SJCRH30 (cell line): ENCODE results near the gene ITM2C. TPM values are rescaled to one million over a fixed set of nuclear protein-coding genes. Genes with fewer than 3 reads are reported as not detected.

ENCODE experiments used
- DNase-seq, 2 experiments: peaks; one replicate each; pipeline ENCODE4 v3.0.0-alpha.2; 2015 to 2020
- H3K27ac ChIP-seq: fragments of 250-450 bp; sonication (Bioruptor Pico); 2 replicates; pipeline ENCODE4 v1.5.1; 2020; ENCODE audit warnings: mild to moderate bottlenecking, moderate library complexity
- H3K27me3 ChIP-seq: fragments of 250-450 bp; sonication (Bioruptor Pico); 2 replicates; pipeline ENCODE4 v1.5.1; 2020; ENCODE audit warnings: mild to moderate bottlenecking, moderate library complexity
- H3K36me3 ChIP-seq: fragments of 250-450 bp; sonication (Bioruptor Pico); 2 replicates; pipeline ENCODE4 v1.5.1; 2020; ENCODE audit warnings: mild to moderate bottlenecking, moderate library complexity
- H3K4me1 ChIP-seq: fragments of 250-450 bp; sonication (Bioruptor Pico); 2 replicates; pipeline ENCODE4 v1.5.1; 2020; ENCODE audit warnings: mild to moderate bottlenecking, moderate library complexity
- H3K4me3 ChIP-seq: fragments of 250-450 bp; sonication (Bioruptor Pico); 2 replicates; pipeline ENCODE4 v1.5.1; 2020; ENCODE audit warnings: mild to moderate bottlenecking, moderate library complexity
- H3K9me3 ChIP-seq: fragments of 250-450 bp; sonication (Bioruptor Pico); replicated peaks from 2 replicates; pipeline ENCODE4 v1.5.1; 2020; ENCODE audit warnings: mild to moderate bottlenecking, moderate library complexity
- total RNA-seq: library from RNA; depleted of rRNA; stranded (reverse); fragments of >200 nt; shearing (Covaris generic); gene quantifications from 2 replicates; pipeline ENCODE4 v1.2.3, GENCODE V29; 2014

The ITM2C gene
- total RNA-seq, 1 experiment from 2014 or later = 20.9 TPM

GRCh38 chr2:230873661-230874401 lies 9.1 kb downstream of the ITM2C start:
- H3K27me3 ChIP-seq = peaks cover 17% of the 10 kb centered on the region
- H3K4me1 ChIP-seq = peaks cover 29% of the 10 kb centered on the region
- no peaks in the 10 kb centered on the region for H3K9me3 ChIP-seq
- H3K4me3 ChIP-seq = no peak overlapping the region
- no peaks in the 10 kb centered on the region for H3K36me3 ChIP-seq
- H3K27ac ChIP-seq = no peak overlapping the region
- no peak for DNase-seq

GRCh38 chr2:230874456-230874855 lies 9.7 kb downstream of the ITM2C start:
- no peak overlapping the region for H3K27ac ChIP-seq
- peaks cover 27% of the 10 kb centered on the region for H3K4me1 ChIP-seq
- H3K27me3 ChIP-seq = peaks cover 11% of the 10 kb centered on the region; the same call in 1 of the 2 replicates
- H3K36me3 ChIP-seq = no peaks in the 10 kb centered on the region
- H3K9me3 ChIP-seq = no peaks in the 10 kb centered on the region
- H3K4me3 ChIP-seq = no peak overlapping the region
- DNase-seq = no peak

- peaks cover 23% of the 10 kb centered on the region for H3K4me1 ChIP-seq
- DNase-seq = no peak
- no peak overlapping the region for H3K4me3 ChIP-seq
- no peak overlapping the region for H3K27ac ChIP-seq
- H3K27me3 ChIP-seq = peaks cover 10% of the 10 kb centered on the region; the same call in 1 of the 2 replicates
- no peaks in the 10 kb centered on the region for H3K9me3 ChIP-seq
- no peaks in the 10 kb centered on the region for H3K36me3 ChIP-seq
Measured at GRCh38 chr2:230874876-230875275, 10.1 kb downstream of the ITM2C start.

GRCh38 chr2:230875347-230876315 lies 10.9 kb downstream of the ITM2C start:
- Histone ChIP-seq H3K27me3 (peaks cover 10% of the 10 kb centered on the region; the same call in 1 of the 2 replicates), H3K36me3 (no peaks in the 10 kb centered on the region), H3K4me3 (no peak overlapping the region), H3K4me1 (peaks cover 15% of the 10 kb centered on the region), H3K27ac (no peak overlapping the region), H3K9me3 (no peaks in the 10 kb centered on the region)
- DNase-seq = no peak

GRCh38 chr2:230877116-230877758 lies 12.5 kb downstream of the ITM2C start:
- DNase-seq = no peak
- Histone ChIP-seq H3K9me3 (no peaks in the 10 kb centered on the region), H3K4me3 (no peak overlapping the region), H3K4me1 (peaks cover 3% of the 10 kb centered on the region; the same call in 1 of the 2 replicates), H3K27ac (no peak overlapping the region), H3K27me3 (peaks cover 7% of the 10 kb centered on the region; the same call in 1 of the 2 replicates), H3K36me3 (no peaks in the 10 kb centered on the region)

- H3K4me1 ChIP-seq = peaks cover 3% of the 10 kb centered on the region; the same call in 1 of the 2 replicates
- no peak overlapping the region for H3K4me3 ChIP-seq
- no peak for DNase-seq
- H3K36me3 ChIP-seq = no peaks in the 10 kb centered on the region
- no peak overlapping the region for H3K27ac ChIP-seq
- no peaks in the 10 kb centered on the region; the same call in 1 of the 2 replicates for H3K27me3 ChIP-seq
- no peaks in the 10 kb centered on the region for H3K9me3 ChIP-seq
Measured at GRCh38 chr2:230877759-230878598, 13.2 kb downstream of the ITM2C start.

- H3K27me3 ChIP-seq = no peaks in the 10 kb centered on the region
- H3K36me3 ChIP-seq = no peaks in the 10 kb centered on the region
- H3K27ac ChIP-seq = no peak overlapping the region
- peaks cover 3% of the 10 kb centered on the region; the same call in 1 of the 2 replicates for H3K4me1 ChIP-seq
- no peak for DNase-seq
- H3K9me3 ChIP-seq = no peaks in the 10 kb centered on the region
- no peak overlapping the region for H3K4me3 ChIP-seq
Measured at GRCh38 chr2:230878599-230879188, 14.0 kb downstream of the ITM2C start.

- no peaks in the 10 kb centered on the region for H3K36me3 ChIP-seq
- no peak for DNase-seq
- no peaks in the 10 kb centered on the region for H3K27me3 ChIP-seq
- H3K4me3 ChIP-seq = no peak overlapping the region
- H3K9me3 ChIP-seq = no peaks in the 10 kb centered on the region
- H3K4me1 ChIP-seq = peaks cover 3% of the 10 kb centered on the region; the same call in 1 of the 2 replicates
- no peak overlapping the region for H3K27ac ChIP-seq
Measured at GRCh38 chr2:230879271-230879882, 14.6 kb downstream of the ITM2C start.

GRCh38 chr2:230879891-230880290 lies 15.1 kb downstream of the ITM2C start:
- Histone ChIP-seq H3K4me3 (no peak overlapping the region), H3K36me3 (no peaks in the 10 kb centered on the region), H3K9me3 (no peaks in the 10 kb centered on the region), H3K27me3 (no peaks in the 10 kb centered on the region), H3K27ac (no peak overlapping the region), H3K4me1 (peaks cover 3% of the 10 kb centered on the region; the same call in 1 of the 2 replicates)
- no peak for DNase-seq

GRCh38 chr2:230881840-230882239 lies 17.1 kb downstream of the ITM2C start:
- DNase-seq = no peak
- H3K27me3 ChIP-seq = no peaks in the 10 kb centered on the region
- peaks cover 3% of the 10 kb centered on the region; the same call in 1 of the 2 replicates for H3K4me1 ChIP-seq
- no peaks in the 10 kb centered on the region for H3K9me3 ChIP-seq
- H3K36me3 ChIP-seq = no peaks in the 10 kb centered on the region
- H3K4me3 ChIP-seq = no peak overlapping the region
- H3K27ac ChIP-seq = no peak overlapping the region

- H3K27me3 ChIP-seq = peaks cover under 1% of the 10 kb centered on the region
- no peak for DNase-seq
- H3K27ac ChIP-seq = no peak overlapping the region
Measured at GRCh38 chr2:230885463-230886130, 20.9 kb downstream of the ITM2C start.

GRCh38 chr2:230886206-230886605 lies 21.5 kb downstream of the ITM2C start:
- H3K27ac ChIP-seq = no peak overlapping the region
- H3K4me3 ChIP-seq = no peak overlapping the region
- peaks cover 6% of the 10 kb centered on the region for H3K27me3 ChIP-seq
- H3K36me3 ChIP-seq = no peaks in the 10 kb centered on the region
- DNase-seq = no peak
- no peaks in the 10 kb centered on the region for H3K4me1 ChIP-seq
- H3K9me3 ChIP-seq = no peaks in the 10 kb centered on the region

More at GRCh38 chr2:230885463-230886130, 20.9 kb downstream of the ITM2C start:
- Histone ChIP-seq H3K4me3 (no peak overlapping the region), H3K9me3 (no peaks in the 10 kb centered on the region), H3K36me3 (no peaks in the 10 kb centered on the region), H3K4me1 (no peaks in the 10 kb centered on the region)

GRCh38 chr2:230886671-230887071 lies 21.9 kb downstream of the ITM2C start:
- no peaks in the 10 kb centered on the region for H3K4me1 ChIP-seq
- no peak overlapping the region for H3K4me3 ChIP-seq
- no peaks in the 10 kb centered on the region for H3K9me3 ChIP-seq
- no peak overlapping the region for H3K27ac ChIP-seq
- DNase-seq = no peak
- no peaks in the 10 kb centered on the region for H3K36me3 ChIP-seq
- peaks cover 7% of the 10 kb centered on the region for H3K27me3 ChIP-seq
